MCF 10A (cell line): ENCODE data around the gene SPATA1. TPM values are rescaled to one million over a fixed set of nuclear protein-coding genes. Genes with fewer than 3 reads are reported as not detected.

Source experiments
- BruUV-seq: library from RNA; stranded (reverse); fragments of 400-500 nt; replicated peaks from 2 replicates; lab custom pipeline; 2021; lab: Mats Ljungman, UMichigan
- CTCF ChIA-PET: fragments of 300-600 bp; sonication (Branson Sonifier 250); formaldehyde crosslinking; extraction: SDS; loops from one replicate; lab custom pipeline; 2021; ENCODE audit warnings: antibody characterized with exemption, inconsistent platforms; lab: Yijun Ruan, JAX
- POLR2A ChIA-PET: fragments of 300-600, 350-650 bp; sonication (Branson Sonifier 250); formaldehyde crosslinking; extraction: SDS; loops from one replicate; lab custom pipeline; 2020; ENCODE audit warnings: antibody characterized with exemption, inconsistent platforms; lab: Yijun Ruan, JAX
- DNase-seq: peaks from one replicate; pipeline ENCODE4 v3.0.0-alpha.2; 2018; ENCODE audit not compliant: unreplicated experiment
- H3K27ac Mint-ChIP-seq: one replicate; pipeline ENCODE4 v1.8.0; 2022; ENCODE audit warnings: mild to moderate bottlenecking, low read depth, mixed read lengths; ENCODE audit not compliant: unreplicated experiment
- H3K27me3 Mint-ChIP-seq: one replicate; pipeline ENCODE4 v1.8.0; 2022; ENCODE audit warnings: mixed read lengths; ENCODE audit not compliant: insufficient read depth, unreplicated experiment
- H3K36me3 Mint-ChIP-seq: one replicate; pipeline ENCODE4 v1.8.0; 2022; ENCODE audit warnings: mild to moderate bottlenecking, moderate library complexity, mixed read lengths; ENCODE audit not compliant: insufficient read depth, unreplicated experiment
- H3K4me1 Mint-ChIP-seq: one replicate; pipeline ENCODE4 v1.8.0; 2022; ENCODE audit warnings: mixed read lengths; ENCODE audit not compliant: insufficient read depth, unreplicated experiment
- H3K4me3 Mint-ChIP-seq: one replicate; pipeline ENCODE4 v1.8.0; 2022; ENCODE audit warnings: mild to moderate bottlenecking, moderate library complexity, mixed read lengths; ENCODE audit not compliant: unreplicated experiment
- H3K9me3 Mint-ChIP-seq: one replicate; pipeline ENCODE4 v1.8.0; 2022; ENCODE audit warnings: mixed read lengths; ENCODE audit not compliant: unreplicated experiment
- intact Hi-C: fragments of 100-400 bp; cut with micrococcal nuclease; formaldehyde crosslinking; loops from 2 replicates; pipeline ENCODE4 v1.14.1; 2022
- total RNA-seq: library from RNA; stranded (reverse); gene quantifications from 2 replicates; pipeline ENCODE4 v1.2.3, GENCODE V29; 2022
- TF ChIP-seq, protein P1 (sequence below): fragments of 200-600 bp; IDR thresholded peaks from one replicate; pipeline ENCODE4 v1.8.0; 2022; ENCODE audit warnings: antibody characterized with exemption, mild to moderate bottlenecking; ENCODE audit not compliant: unreplicated experiment

Gene SPATA1
- total RNA-seq, 1 experiment from 2014 or later = 1.0 TPM

DNA sequence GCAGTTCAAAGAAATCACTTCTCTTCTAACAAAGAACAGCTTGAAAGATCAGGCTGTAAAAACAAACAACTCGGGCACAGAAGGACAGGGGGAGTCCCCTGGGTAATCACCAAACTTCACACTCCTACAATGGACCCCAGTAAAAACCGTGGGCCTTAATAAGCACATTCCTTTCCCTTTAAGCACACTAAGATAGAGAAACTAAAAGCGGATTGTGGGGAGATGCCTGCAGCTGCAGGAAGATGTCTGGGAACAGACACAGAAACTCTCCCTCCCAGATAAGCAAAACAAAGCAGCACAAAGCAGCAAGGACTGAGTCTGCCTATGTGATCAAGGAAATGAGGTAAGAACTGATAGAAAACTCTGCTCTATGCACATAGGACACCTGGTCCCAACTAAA is 105.6 kb downstream of the SPATA1 start:
- Mint-ChIP-seq H3K9me3 (peaks cover 19% of the 10 kb centered on the region), H3K4me1 (no peaks in the 10 kb centered on the region), H3K36me3 (no peaks in the 10 kb centered on the region), H3K27me3 (no peaks in the 10 kb centered on the region), H3K4me3 (no peak overlapping the region), H3K27ac (no peak overlapping the region)
- no TSS peak for BruUV-seq
- no peak for DNase-seq
- ChIA-PET CTCF (interaction anchor here (1.0 to 1.7 kb wide), 3 partner anchors 9 to 142 kb away, joined by 3 to 5 read pairs (median 3); no protein-coding TSS in a partner anchor), POLR2A (interaction anchor here (2.0 kb wide), 1 partner anchor 108 kb away, joined by 4 read pairs; no protein-coding TSS in a partner anchor)
- intact Hi-C loops = no loop called here
- TF ChIP-seq, protein P1, sequence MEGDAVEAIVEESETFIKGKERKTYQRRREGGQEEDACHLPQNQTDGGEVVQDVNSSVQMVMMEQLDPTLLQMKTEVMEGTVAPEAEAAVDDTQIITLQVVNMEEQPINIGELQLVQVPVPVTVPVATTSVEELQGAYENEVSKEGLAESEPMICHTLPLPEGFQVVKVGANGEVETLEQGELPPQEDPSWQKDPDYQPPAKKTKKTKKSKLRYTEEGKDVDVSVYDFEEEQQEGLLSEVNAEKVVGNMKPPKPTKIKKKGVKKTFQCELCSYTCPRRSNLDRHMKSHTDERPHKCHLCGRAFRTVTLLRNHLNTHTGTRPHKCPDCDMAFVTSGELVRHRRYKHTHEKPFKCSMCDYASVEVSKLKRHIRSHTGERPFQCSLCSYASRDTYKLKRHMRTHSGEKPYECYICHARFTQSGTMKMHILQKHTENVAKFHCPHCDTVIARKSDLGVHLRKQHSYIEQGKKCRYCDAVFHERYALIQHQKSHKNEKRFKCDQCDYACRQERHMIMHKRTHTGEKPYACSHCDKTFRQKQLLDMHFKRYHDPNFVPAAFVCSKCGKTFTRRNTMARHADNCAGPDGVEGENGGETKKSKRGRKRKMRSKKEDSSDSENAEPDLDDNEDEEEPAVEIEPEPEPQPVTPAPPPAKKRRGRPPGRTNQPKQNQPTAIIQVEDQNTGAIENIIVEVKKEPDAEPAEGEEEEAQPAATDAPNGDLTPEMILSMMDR = no peak

GRCh38 chr1:84613026-84613425 is 106.8 kb downstream of the SPATA1 start:
- intact Hi-C loops = no loop called here
- POLR2A ChIA-PET = interaction anchor here (2.0 kb wide), 1 partner anchor 109 kb away, joined by 4 read pairs; no protein-coding TSS in a partner anchor
- no peak for DNase-seq
- BruUV-seq = no TSS peak
- Mint-ChIP-seq H3K27me3 (no peaks in the 10 kb centered on the region), H3K9me3 (peaks cover 17% of the 10 kb centered on the region), H3K4me3 (no peak overlapping the region), H3K4me1 (no peaks in the 10 kb centered on the region), H3K27ac (no peak overlapping the region), H3K36me3 (no peaks in the 10 kb centered on the region)
- TF ChIP-seq, protein P1 = no peak
- CTCF ChIA-PET = interaction anchor here (1.0 to 1.7 kb wide), 2 partner anchors 20 to 34 kb away, joined by 3 read pairs; no protein-coding TSS in a partner anchor

GRCh38 chr1:84613887-84614286 is 107.7 kb downstream of the SPATA1 start:
- ChIA-PET CTCF (interaction anchor here (0.6 to 1.0 kb wide), 4 partner anchors 10 to 324 kb away, joined by 3 read pairs; no protein-coding TSS in a partner anchor), POLR2A (interaction anchor here (0.7 kb wide), 1 partner anchor 149 kb away, joined by 3 read pairs; no protein-coding TSS in a partner anchor)
- no TSS peak for BruUV-seq
- H3K4me3 Mint-ChIP-seq = no peak overlapping the region
- H3K4me1 Mint-ChIP-seq = no peaks in the 10 kb centered on the region
- no peaks in the 10 kb centered on the region for H3K27me3 Mint-ChIP-seq
- intact Hi-C loops = no loop called here
- no peak overlapping the region for H3K27ac Mint-ChIP-seq
- H3K9me3 Mint-ChIP-seq = peaks cover 17% of the 10 kb centered on the region
- H3K36me3 Mint-ChIP-seq = no peaks in the 10 kb centered on the region
- TF ChIP-seq, protein P1 = no peak
- DNase-seq = no peak

DNA sequence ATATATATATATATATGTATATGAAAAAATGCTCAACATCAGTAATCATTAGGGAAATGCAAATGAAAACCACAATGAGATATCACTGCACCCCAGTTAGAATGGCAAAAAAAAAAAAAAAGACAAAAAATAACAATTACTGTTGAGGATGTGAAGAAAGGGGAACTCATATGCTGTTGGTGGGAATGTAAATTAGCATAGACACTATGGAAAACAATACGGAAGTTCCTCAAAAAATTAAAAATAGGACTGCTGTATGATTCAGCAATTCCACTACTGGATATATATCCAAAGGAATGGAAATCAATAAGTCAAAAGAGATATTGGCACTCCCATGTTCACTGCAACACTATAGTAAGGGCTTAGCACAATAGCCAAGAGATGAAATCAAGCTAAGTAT is 109.6 kb downstream of the SPATA1 start:
- POLR2A ChIA-PET = interaction anchor here (0.8 kb wide), 1 partner anchor 42 kb away, joined by 4 read pairs; the partner anchor contains the start of gene CTBS
- CTCF ChIA-PET = no interaction called here

More for the DNA sequence above, 109.6 kb downstream of the SPATA1 start:
- TF ChIP-seq, protein P1 = no peak
- no peak for DNase-seq
- Mint-ChIP-seq H3K36me3 (no peaks in the 10 kb centered on the region), H3K4me3 (no peak overlapping the region), H3K4me1 (peaks cover 12% of the 10 kb centered on the region), H3K27me3 (no peaks in the 10 kb centered on the region), H3K27ac (no peak overlapping the region), H3K9me3 (peaks cover 17% of the 10 kb centered on the region)
- BruUV-seq = no TSS peak
- intact Hi-C loops = no loop called here

Other genes with a start within 250 kb of the SPATA1 start
- 1.2 and 1.3 TPM in 2 replicates for gene SAMD13, start 204.7 kb upstream of the SPATA1 start, total RNA-seq
- gene DNASE2B, start 107.9 kb upstream of the SPATA1 start, total RNA-seq = not detected in 2 replicates
- 36.0 and 43.1 TPM in 2 replicates for gene RPF1, start 27.1 kb upstream of the SPATA1 start, total RNA-seq
- gene GNG5, start 195 bp downstream of the SPATA1 start, total RNA-seq = 121 and 122 TPM in 2 replicates
- gene CTBS, start 68.1 kb downstream of the SPATA1 start, total RNA-seq = 14.0 and 20.9 TPM in 2 replicates
- 19.4 and 20.5 TPM in 2 replicates for gene SSX2IP, start 184.1 kb downstream of the SPATA1 start, total RNA-seq